SU-DHL-6 (cell line): ENCODE results near the gene NRL.

Source experiments
- H2AFZ ChIP-seq: fragments of 200-600 bp; sonication (generic); 2 replicates; pipeline ENCODE4 v1.6.1; 2014; ENCODE audit warnings: low read depth, mild to moderate bottlenecking, moderate library complexity, mixed read lengths, antibody characterized with exemption, low read length; ENCODE audit not compliant: severe bottlenecking
- H3F3A ChIP-seq: fragments of 200-600 bp; shearing (Covaris generic); 2 replicates; pipeline ENCODE4 v1.6.0; 2016; ENCODE audit warnings: antibody characterized with exemption, mild to moderate bottlenecking; ENCODE audit not compliant: insufficient read depth
- H3K27ac ChIP-seq: fragments of 200-600 bp; sonication (generic); 2 replicates; pipeline ENCODE4 v1.5.1; 2016; ENCODE audit warnings: low read depth, mild to moderate bottlenecking, low read length, moderate library complexity, mixed read lengths
- H3K27me3 ChIP-seq: fragments of 200-600 bp; sonication (generic), shearing (Covaris generic); 2 replicates; pipeline ENCODE4 v1.6.0; 2014; ENCODE audit warnings: mild to moderate bottlenecking, low read length
- H3K36me3 ChIP-seq: fragments of 200-600 bp; sonication (generic); 2 replicates; pipeline ENCODE4 v1.6.1; 2014; ENCODE audit warnings: mild to moderate bottlenecking, low read length, mixed read lengths
- H3K4me2 ChIP-seq: fragments of 300-600, 200-600 bp; shearing (Covaris generic), sonication (generic); 2 replicates; pipeline ENCODE4 v1.6.0; 2014; ENCODE audit warnings: low read length, low read depth, mild to moderate bottlenecking; ENCODE audit not compliant: poor library complexity, severe bottlenecking
- H3K4me3 ChIP-seq: fragments of 200-600 bp; sonication (generic); 2 replicates; pipeline ENCODE4 v1.5.1; 2014; ENCODE audit warnings: antibody characterized with exemption, low read length, mild to moderate bottlenecking, mixed read lengths; ENCODE audit not compliant: insufficient read depth, poor library complexity, severe bottlenecking
- H3K79me2 ChIP-seq: fragments of 200-600 bp; sonication (generic); 2 replicates; pipeline ENCODE4 v1.6.1; 2014; ENCODE audit warnings: mild to moderate bottlenecking, low read length, moderate library complexity; ENCODE audit not compliant: insufficient read depth
- H3K9ac ChIP-seq: fragments of 200-600 bp; sonication (generic); 2 replicates; pipeline ENCODE4 v1.7.0; 2014; ENCODE audit warnings: mild to moderate bottlenecking, low read length
- H3K9me2 ChIP-seq: fragments of 200-600 bp; sonication (generic); replicated peaks from 2 replicates; pipeline ENCODE4 v1.6.1; 2014; ENCODE audit warnings: low read length; ENCODE audit not compliant: insufficient read depth
- H3K9me3 ChIP-seq: fragments of 200-600 bp; sonication (generic); 2 replicates; pipeline ENCODE4 v1.6.1; 2014; ENCODE audit warnings: low read length, mixed read lengths; ENCODE audit not compliant: insufficient read depth
- H4K20me1 ChIP-seq: fragments of 200-600 bp; sonication (generic); 2 replicates; pipeline ENCODE4 v1.6.1; 2014; ENCODE audit warnings: low read depth, mild to moderate bottlenecking, antibody characterized with exemption, low read length, moderate library complexity, mixed read lengths
- CTCF ChIP-seq: fragments of 200-600 bp; sonication (generic); IDR thresholded peaks from one replicate; pipeline ENCODE4 v1.5.1; 2017; ENCODE audit warnings: antibody characterized with exemption, mild to moderate bottlenecking, low read length, moderate library complexity; ENCODE audit not compliant: insufficient read depth, poor library complexity, severe bottlenecking
- EZH2phosphoT487 ChIP-seq: fragments of 200-600 bp; sonication (generic), shearing (Covaris generic); conservative IDR thresholded peaks from 2 replicates; pipeline ENCODE4 v1.6.1; 2018; ENCODE audit warnings: mild to moderate bottlenecking, antibody characterized with exemption, low read length, moderate library complexity, mixed read lengths

NRL gene

DNA sequence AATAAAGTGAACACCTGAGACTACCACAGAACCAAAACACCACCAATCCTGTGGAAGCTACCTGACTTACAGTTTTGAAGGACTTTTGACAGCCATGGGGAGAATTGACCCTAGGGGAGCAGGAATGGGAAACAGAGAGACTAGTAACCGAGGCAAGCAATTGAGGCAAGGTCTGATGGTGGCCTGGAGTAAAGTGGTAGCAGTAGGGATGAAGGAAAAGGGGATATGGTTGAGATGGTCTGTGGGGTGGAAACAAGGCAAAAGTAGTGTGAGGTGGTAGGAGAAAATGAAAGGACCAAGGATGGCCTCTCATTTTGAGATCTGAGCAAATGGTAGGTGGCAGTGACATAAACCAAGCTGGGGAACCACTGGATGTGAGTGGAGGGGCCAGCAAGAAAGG, 42.1 kb upstream of the NRL start:
- H3K79me2 ChIP-seq: peaks cover 5% of the 10 kb centered on the region; the same call in 1 of the 2 replicates
- H3K9me2 ChIP-seq: no peaks in the 10 kb centered on the region
- no peaks in the 10 kb centered on the region for H3K9me3 ChIP-seq
- H3F3A ChIP-seq: 0 out of 2 replicates have a peak, but pooled peaks cover 3% of the 10 kb centered on the region
- no peak overlapping the region for H3K4me2 ChIP-seq
- no peaks in the 10 kb centered on the region for H4K20me1 ChIP-seq
- H2AFZ ChIP-seq: no peak overlapping the region
- no peaks in the 10 kb centered on the region for H3K27me3 ChIP-seq
- no peak overlapping the region for H3K9ac ChIP-seq
- H3K27ac ChIP-seq: no peak overlapping the region
- TF ChIP-seq CTCF (no peak), EZH2phosphoT487 (no peak)
- H3K36me3 ChIP-seq: no peaks in the 10 kb centered on the region
- no peak overlapping the region for H3K4me3 ChIP-seq

GRCh38 chr14:24155100-24155499, 40.4 kb upstream of the NRL start:
- Histone ChIP-seq H2AFZ (no peak overlapping the region), H3K9me2 (no peaks in the 10 kb centered on the region), H3K79me2 (no peaks in the 10 kb centered on the region), H3K9me3 (no peaks in the 10 kb centered on the region), H4K20me1 (no peaks in the 10 kb centered on the region), H3K27me3 (no peaks in the 10 kb centered on the region), H3K4me2 (no peak overlapping the region), H3K27ac (no peak overlapping the region), H3F3A (no peaks in the 10 kb centered on the region), H3K36me3 (no peaks in the 10 kb centered on the region), H3K4me3 (no peak overlapping the region), H3K9ac (no peak overlapping the region)
- TF ChIP-seq EZH2phosphoT487 (no peak), CTCF (no peak)

DNA sequence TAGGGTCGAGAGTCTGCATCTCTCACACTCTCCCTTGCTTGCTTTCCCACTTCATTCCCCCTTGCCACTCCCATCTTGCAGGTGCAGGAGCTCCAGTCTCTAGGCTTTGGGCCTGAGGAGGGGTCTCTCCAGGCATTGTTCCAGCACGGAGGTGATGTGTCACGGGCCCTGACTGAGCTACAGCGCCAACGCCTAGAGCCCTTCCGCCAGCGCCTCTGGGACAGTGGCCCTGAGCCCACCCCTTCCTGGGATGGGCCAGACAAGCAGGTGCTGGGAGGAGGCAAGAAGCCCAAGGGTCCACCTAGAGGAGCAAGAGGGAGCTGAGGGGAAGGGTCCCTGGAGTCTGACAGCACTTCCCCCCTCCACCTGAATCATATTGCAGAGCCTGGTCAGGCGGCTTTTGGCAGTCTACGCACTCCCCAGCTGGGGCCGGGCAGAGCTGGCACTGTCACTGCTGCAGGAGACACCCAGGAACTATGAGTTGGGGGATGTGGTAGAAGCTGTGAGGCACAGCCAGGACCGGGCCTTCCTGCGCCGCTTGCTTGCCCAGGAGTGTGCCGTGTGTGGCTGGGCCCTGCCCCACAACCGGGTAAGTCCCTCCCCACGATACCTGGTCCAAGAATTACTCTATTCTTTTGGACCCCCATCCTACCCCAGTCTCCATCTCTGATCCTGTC, 36.8 kb upstream of the NRL start:
- no peak overlapping the region for H3K4me3 ChIP-seq
- no peak overlapping the region for H3K9ac ChIP-seq
- no peak overlapping the region for H3K4me2 ChIP-seq
- H2AFZ ChIP-seq: no peak overlapping the region
- no peaks in the 10 kb centered on the region for H3K9me2 ChIP-seq
- no peaks in the 10 kb centered on the region for H4K20me1 ChIP-seq
- no peaks in the 10 kb centered on the region for H3K27me3 ChIP-seq
- TF ChIP-seq CTCF: no peak
- no peak for TF ChIP-seq EZH2phosphoT487
- H3K9me3 ChIP-seq: no peaks in the 10 kb centered on the region
- no peak overlapping the region for H3K27ac ChIP-seq
- no peaks in the 10 kb centered on the region for H3K36me3 ChIP-seq
- 0 out of 2 replicates have a peak, but pooled peaks cover 3% of the 10 kb centered on the region for H3F3A ChIP-seq
- peaks cover 14% of the 10 kb centered on the region for H3K79me2 ChIP-seq
